GM12892 (cell line): ENCODE measurements around the gene DYNLT2.

Experiments used
- POLR2A ChIP-seq: IDR thresholded peaks from 2 replicates; pipeline ENCODE4 v1.6.1; 2011; ENCODE audit warnings: low read depth, low read length, control low read depth
- POLR2AphosphoS5 ChIP-seq: IDR thresholded peaks from 2 replicates; pipeline ENCODE4 v1.6.1; 2011; ENCODE audit warnings: low read depth, low read length, control low read depth
- TAF1 ChIP-seq: IDR thresholded peaks from 2 replicates; pipeline ENCODE4 v1.6.1; 2011; ENCODE audit warnings: low read depth, mild to moderate bottlenecking, control low read depth, low read length, borderline replicate concordance

DNA sequence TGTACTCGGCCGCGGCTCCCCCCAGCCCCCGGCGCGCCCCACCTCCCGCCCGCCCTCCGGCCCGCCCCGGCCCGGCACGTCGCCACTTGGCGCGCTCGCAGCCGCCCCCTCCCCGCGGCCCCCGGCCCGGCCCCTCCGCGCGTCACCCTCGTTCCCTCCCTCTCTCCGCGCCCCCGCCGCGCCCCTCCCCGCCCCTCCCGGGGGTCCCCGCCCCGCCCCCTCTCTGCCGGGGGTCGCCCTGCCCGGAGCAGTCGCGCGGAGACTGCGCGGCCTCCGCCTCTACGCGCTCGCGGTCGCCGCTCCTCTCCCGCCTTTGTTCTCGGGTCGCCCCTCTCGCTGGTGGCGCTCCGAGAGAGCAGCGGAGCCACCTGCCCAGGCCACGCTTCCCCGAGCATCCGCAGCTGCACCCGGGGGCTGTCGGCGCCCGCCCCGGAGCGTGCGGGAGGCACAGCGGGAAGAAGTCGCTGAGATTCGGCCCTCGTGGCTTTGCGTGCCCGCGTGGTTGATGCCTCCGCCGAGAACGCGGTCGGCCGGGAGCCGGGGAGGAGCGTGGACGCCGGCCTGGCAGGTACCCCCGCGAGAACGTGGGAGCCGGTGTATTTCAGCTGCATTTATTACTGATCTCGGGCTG is 26.8 kb downstream of the DYNLT2 start, which contains the start of gene PHF10:
- no peak for TF ChIP-seq TAF1
- peak; percentile 27; the same call in 1 of the 2 replicates for TF ChIP-seq POLR2A
- TF ChIP-seq POLR2AphosphoS5 = no peak
